A549 (cell line): ENCODE measurements around the gene PCYT1B. TPM values are rescaled to one million over a fixed set of nuclear protein-coding genes. Genes with fewer than 3 reads are reported as not detected.

Experiments used
- ATAC-seq, 2 experiments: fragments of 200-7000 bp in 1 of 2; fragments of >200 bp in 1 of 2; cut with Nextera tagmentation in 1 of 2; cut with Tn5 transposase in 1 of 2; 3 replicates each; pipeline versions ENCODE4 v1.8.0 to v1.9.1; 2018 to 2020; ENCODE audit warnings: mild to moderate bottlenecking in 1 of 2, moderate library complexity in 1 of 2
- CTCF ChIA-PET: fragments of 300-600 bp; sonication (Branson Sonifier 250); formaldehyde crosslinking; extraction: SDS; loops from one replicate; lab custom pipeline; 2021; ENCODE audit warnings: antibody characterized with exemption, inconsistent platforms; lab: Yijun Ruan, JAX
- POLR2A ChIA-PET: fragments of 350-600 bp; formaldehyde crosslinking; extraction: SDS; loops from one replicate; lab custom pipeline; 2021; ENCODE audit warnings: antibody characterized with exemption, inconsistent platforms; lab: Yijun Ruan, JAX
- DNase-seq, 2 experiments: peaks; one replicate each; pipeline versions ENCODE4 v3.0.0 to v3.0.0-alpha.2; 2011 to 2016; ENCODE audit warnings: low read depth in 1 of 2, low spot score in 1 of 2
- FAIRE-seq: peaks from 2 replicates; lab custom pipeline; 2011; peaks lifted over from hg19 to GRCh38; lab: Jason Lieb, UNC
- H3K27ac ChIP-seq, 2 experiments: fragments of >200 bp; sonication (Bioruptor Twin); formaldehyde crosslinking; 3 replicates each; pipeline ENCODE4 v1.5.1; 2016 to 2017
- H3K4me1 ChIP-seq: fragments of >200 bp; sonication (Bioruptor Twin); formaldehyde crosslinking; 3 replicates; pipeline ENCODE4 v1.6.1; 2016
- H3K4me2 ChIP-seq: fragments of >200 bp; sonication (Bioruptor Twin); formaldehyde crosslinking; 3 replicates; pipeline ENCODE4 v1.6.1; 2016
- H3K4me3 ChIP-seq: fragments of >200 bp; sonication (Bioruptor Twin); formaldehyde crosslinking; 3 replicates; pipeline ENCODE4 v1.5.1; 2016
- H3K9me3 ChIP-seq: fragments of >200 bp; sonication (Bioruptor Twin); formaldehyde crosslinking; 3 replicates; pipeline ENCODE4 v1.6.1; 2016
- ATOH8 ChIP-seq: fragments of 250-450 bp; sonication (Bioruptor Pico); IDR thresholded peaks from 2 replicates; pipeline ENCODE4 v1.5.0; 2020; ENCODE audit warnings: low read depth, mild to moderate bottlenecking, moderate library complexity
- BHLHE40 ChIP-seq: IDR thresholded peaks from 2 replicates; pipeline ENCODE4 v1.6.1; 2012; ENCODE audit warnings: low read depth, low read length, inconsistent platforms
- CEBPB ChIP-seq, 2 experiments: fragments of >200 bp in 1 of 2; sonication (Bioruptor Twin) in 1 of 2; formaldehyde crosslinking in 1 of 2; IDR thresholded peaks; 2 replicates each; pipeline ENCODE4 v1.6.1; 2012 to 2016
- CHD2 ChIP-seq: fragments of 150-350 bp; IDR thresholded peaks from 2 replicates; pipeline ENCODE4 v1.6.1; 2014; ENCODE audit warnings: low read length; ENCODE audit not compliant: partially characterized antibody
- CHD4 ChIP-seq: fragments of 200-600 bp; sonication (generic); IDR thresholded peaks from 2 replicates; pipeline ENCODE4 v1.6.1; 2016; ENCODE audit warnings: antibody characterized with exemption, mild to moderate bottlenecking, borderline replicate concordance
- CTCF ChIP-seq: fragments of >200 bp; sonication (Bioruptor Twin); formaldehyde crosslinking; IDR thresholded peaks from 3 replicates; pipeline ENCODE4 v1.5.1; 2016
- E2F6 ChIP-seq: IDR thresholded peaks from 2 replicates; pipeline ENCODE4 v1.6.1; 2012; ENCODE audit warnings: low read depth, borderline replicate concordance
- EP300 ChIP-seq, 2 experiments: fragments of >200 bp; sonication (Bioruptor Twin); formaldehyde crosslinking; IDR thresholded peaks; 2 replicates in 1 of 2; 3 replicates in 1 of 2; pipeline ENCODE4 v1.6.1; 2016 to 2017
- FOSB ChIP-seq: fragments of 250-450 bp; sonication (Bioruptor Pico); IDR thresholded peaks from 2 replicates; pipeline ENCODE4 v1.5.0; 2020; ENCODE audit warnings: mild to moderate bottlenecking, moderate library complexity
- GATA3 ChIP-seq: IDR thresholded peaks from 2 replicates; pipeline ENCODE4 v1.6.1; 2012; ENCODE audit warnings: borderline replicate concordance
- HMGXB4 ChIP-seq: fragments of 250-450 bp; sonication (Bioruptor Pico); IDR thresholded peaks from 2 replicates; pipeline ENCODE4 v1.5.0; 2021; ENCODE audit warnings: mild to moderate bottlenecking, moderate library complexity, borderline replicate concordance
- HOXA7 ChIP-seq: fragments of 250-450 bp; sonication (Bioruptor Pico); IDR thresholded peaks from 2 replicates; pipeline ENCODE4 v1.5.0; 2020; ENCODE audit warnings: mild to moderate bottlenecking, moderate library complexity
- JUN ChIP-seq, 2 experiments: fragments of >200 bp; sonication (Bioruptor Twin); formaldehyde crosslinking; IDR thresholded peaks; 2 replicates in 1 of 2; 3 replicates in 1 of 2; pipeline ENCODE4 v1.6.1; 2016 to 2017
- KDM1A ChIP-seq: fragments of 200-600 bp; sonication (generic); IDR thresholded peaks from 2 replicates; pipeline ENCODE4 v1.6.1; 2016; ENCODE audit warnings: low read depth, mild to moderate bottlenecking
- NFE2L2 ChIP-seq: fragments of 150-350 bp; conservative IDR thresholded peaks from 2 replicates; pipeline ENCODE4 v1.6.1; 2014; ENCODE audit warnings: low read length
- PHF8 ChIP-seq: fragments of 200-600 bp; sonication (generic); IDR thresholded peaks from 2 replicates; pipeline ENCODE4 v1.6.1; 2016; ENCODE audit warnings: low read depth, mild to moderate bottlenecking, antibody characterized with exemption, moderate library complexity, borderline replicate concordance
- POLR2A ChIP-seq: IDR thresholded peaks from 2 replicates; pipeline ENCODE4 v1.6.1; 2012; ENCODE audit warnings: mild to moderate bottlenecking, low read length
- RCOR1 ChIP-seq: fragments of 150-350 bp; IDR thresholded peaks from 2 replicates; pipeline ENCODE4 v1.6.1; 2014; ENCODE audit warnings: antibody characterized with exemption, low read length, low read depth
- REST ChIP-seq: fragments of 200-600 bp; sonication (generic); IDR thresholded peaks from 2 replicates; pipeline ENCODE4 v1.6.1; 2016; ENCODE audit warnings: antibody characterized with exemption, mild to moderate bottlenecking, moderate library complexity
- SMC3 ChIP-seq: fragments of >200 bp; sonication (Bioruptor Twin); formaldehyde crosslinking; IDR thresholded peaks from 3 replicates; pipeline ENCODE4 v1.6.1; 2018; ENCODE audit warnings: inconsistent platforms
- SREBF2 ChIP-seq: fragments of 450-650 bp; IDR thresholded peaks from 2 replicates; pipeline ENCODE4 v1.6.1; 2014; ENCODE audit warnings: mild to moderate bottlenecking, moderate library complexity
- ZC3H11A ChIP-seq: fragments of 450-650 bp; IDR thresholded peaks from 2 replicates; pipeline ENCODE4 v1.6.1; 2014; ENCODE audit warnings: antibody characterized with exemption, mild to moderate bottlenecking
- ZNF302 ChIP-seq: fragments of 250-450 bp; sonication (Bioruptor Pico); IDR thresholded peaks from 2 replicates; pipeline ENCODE4 v1.9.0; 2021; ENCODE audit warnings: inconsistent platforms, mild to moderate bottlenecking, moderate library complexity
- WGBS: methylation state at CpG from one replicate; pipeline ENCODE4 v1.1.6; 2017; ENCODE audit errors: missing lambda C conversion rate; 5-methylcytosine and 5-hydroxymethylcytosine counted together
- polyA plus RNA-seq, 4 experiments: library from polyadenylated mRNA; depleted of rRNA in 3 of 4; stranded (reverse); fragments of >200 nt; fragmentation: RNase III in 1 of 4; extraction: RNeasy Plus Mini Kit Qiagen cat#74134 plus additional on column Dnase treatment in 1 of 4; gene quantifications; 2 replicates in 3 of 4; 3 replicates in 1 of 4; pipeline ENCODE4 v1.2.3, GENCODE V29; 2011 to 2017

The PCYT1B gene
- polyA plus RNA-seq, 2 of the 4 experiments (the other 2 are of a cell fraction): 0.05 TPM; not detected in 1

- Histone ChIP-seq H3K4me1 (no peaks in the 10 kb centered on the region), H3K27ac (no peak overlapping the region), H3K4me2 (no peak overlapping the region), H3K4me3 (no peak overlapping the region), H3K9me3 (no peaks in the 10 kb centered on the region)
- DNase-seq (no peak), ATAC-seq (no peak), FAIRE-seq (no peak)
- ChIA-PET POLR2A (no interaction called here), CTCF (no interaction called here)
- TF ChIP-seq JUN (IDR thresholded peaks at IDR 0.05): no peak
- TF ChIP-seq KDM1A: no peak
- no peak for TF ChIP-seq RCOR1
- no peak for TF ChIP-seq CTCF
- TF ChIP-seq SMC3: no peak
- no peak for TF ChIP-seq ZNF302 (CRISPR knock-in tag)
- no peak for TF ChIP-seq FOSB (CRISPR knock-in tag)
- TF ChIP-seq CHD2: no peak
- TF ChIP-seq NFE2L2: no peak
- no peak for TF ChIP-seq BHLHE40
- no peak for TF ChIP-seq ATOH8 (CRISPR knock-in tag)
- WGBS: 24% methylated on average over 4 of the region's 4 CpGs
Observed at GRCh38 chrX:24574743-24575142, 72.4 kb downstream of the PCYT1B start.

GRCh38 chrX:24567169-24567568, 80.0 kb downstream of the PCYT1B start:
- no peak for ATAC-seq
- no peak for DNase-seq
- H3K27ac ChIP-seq: no peak overlapping the region
- peak; percentile 90 for FAIRE-seq
- WGBS: 42% methylated on average over 4 of the region's 4 CpGs
- no peak for TF ChIP-seq REST
- no peak for TF ChIP-seq HOXA7 (CRISPR knock-in tag)
- H3K4me3 ChIP-seq: no peak overlapping the region
- no peak overlapping the region for H3K4me2 ChIP-seq
- H3K9me3 ChIP-seq: no peaks in the 10 kb centered on the region
- CTCF ChIA-PET: interaction anchor here (1.4 kb wide), 1 partner anchor 11 kb away, joined by 3 read pairs; no protein-coding TSS in a partner anchor
- no peaks in the 10 kb centered on the region for H3K4me1 ChIP-seq
- POLR2A ChIA-PET: no interaction called here

GRCh38 chrX:24566240-24566639, 80.9 kb downstream of the PCYT1B start:
- TF ChIP-seq GATA3: no peak
- TF ChIP-seq EP300 (IDR thresholded peaks at IDR 0.05): no peak
- no peak for TF ChIP-seq PHF8
- no peak for TF ChIP-seq E2F6
- no peak for TF ChIP-seq CEBPB (IDR thresholded peaks at IDR 0.05)
- TF ChIP-seq POLR2A: no peak
- no peak for TF ChIP-seq KDM1A
- TF ChIP-seq HMGXB4: no peak
- TF ChIP-seq CHD4: no peak
- TF ChIP-seq SREBF2: no peak
- no peak for TF ChIP-seq ZC3H11A
- TF ChIP-seq CHD2: no peak
- TF ChIP-seq, all 56 proteins: peak for 0
- DNase-seq (no peak), ATAC-seq (no peak), FAIRE-seq (peak; percentile 7)
- ChIA-PET CTCF (no interaction called here), POLR2A (no interaction called here)
- Histone ChIP-seq H3K4me3 (no peak overlapping the region), H3K4me2 (no peak overlapping the region), H3K4me1 (no peaks in the 10 kb centered on the region), H3K9me3 (no peaks in the 10 kb centered on the region), H3K27ac (no peak overlapping the region)
- WGBS: 30% methylated on average over 3 of the region's 3 CpGs
